Spinal cord (tissue), 10 donors: ENCODE data around the gene VIPAS39. TPM values are rescaled to one million over a fixed set of nuclear protein-coding genes. Genes with fewer than 3 reads are reported as not detected.
"Not testable (repeated sequence)": the region's sequence is repeated elsewhere in the genome, so short reads cannot be mapped to it uniquely, and the experiment has no call there.

ENCODE experiments used
- DNase-seq, 6 donors: peaks; one replicate each; pipeline versions ENCODE4 v3.0.0 to v3.0.0-alpha.2; 2013 to 2015; ENCODE audit warnings: low spot score in 6 of 6, low read depth in 4 of 6
- H3K27ac ChIP-seq: one replicate; pipeline ENCODE4 v1.5.1; 2013; ENCODE audit warnings: low read depth, low read length, control low read depth
- H3K27me3 ChIP-seq: one replicate; pipeline ENCODE4 v1.6.1; 2013; ENCODE audit warnings: low read length; ENCODE audit not compliant: control insufficient read depth, insufficient read depth
- H3K36me3 ChIP-seq: one replicate; pipeline ENCODE4 v1.6.1; 2013; ENCODE audit warnings: low read length; ENCODE audit not compliant: control insufficient read depth, insufficient read depth
- H3K4me1 ChIP-seq: one replicate; pipeline ENCODE4 v1.6.1; 2013; ENCODE audit warnings: low read length; ENCODE audit not compliant: control insufficient read depth, insufficient read depth
- H3K4me3 ChIP-seq: one replicate; pipeline ENCODE4 v1.5.1; 2013; ENCODE audit warnings: low read depth, low read length, control low read depth
- H3K9me3 ChIP-seq: one replicate; pipeline ENCODE4 v1.6.1; 2013; ENCODE audit warnings: low read length; ENCODE audit not compliant: control insufficient read depth, insufficient read depth
- WGBS: methylation state at CpG from one replicate; pipeline ENCODE4 v1.1.5; 2013; ENCODE audit warnings: missing lambda C conversion rate; ENCODE audit not compliant: insufficient coverage; 5-methylcytosine and 5-hydroxymethylcytosine counted together
- polyA plus RNA-seq, 2 donors: library from polyadenylated mRNA; unstranded; fragments of 120-200 nt; gene quantifications; one replicate each; pipeline ENCODE4 v1.2.1, GENCODE V29; 2013; ENCODE audit not compliant: insufficient read length in 2 of 2
- total RNA-seq, 2 donors: library from RNA; depleted of rRNA in 1 of 2; stranded (reverse); fragments of 120-200 nt in 1 of 2; fragments of >200 nt in 1 of 2; gene quantifications; one replicate each; pipeline versions ENCODE4 v1.2.3 to v1.2.4, GENCODE V29; 2013 to 2014
- donor health status: healthy.

The VIPAS39 gene
- total and polyA plus RNA-seq, 4 donors: 21.9 to 31.4 (median 26.4) TPM

DNA sequence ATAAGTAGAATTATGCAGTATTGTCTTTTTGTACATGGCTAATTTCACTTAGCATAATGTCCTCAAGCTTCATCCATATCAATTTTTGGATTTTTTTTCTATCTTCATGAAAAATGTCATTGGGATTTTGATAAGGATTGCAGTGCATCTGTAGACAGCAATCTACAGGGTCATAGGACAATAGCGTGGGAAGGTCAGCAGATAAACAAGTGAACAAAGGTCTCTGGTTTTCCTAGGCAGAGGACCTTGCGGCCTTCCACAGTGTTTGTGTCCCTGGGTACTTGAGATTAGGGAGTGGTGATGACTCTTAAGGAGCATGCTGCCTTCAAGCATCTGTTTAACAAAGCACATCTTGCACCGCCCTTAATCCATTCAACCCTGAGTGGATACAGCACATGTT is 41.3 kb downstream of the VIPAS39 start:
- not testable (repeated sequence) for H3K9me3 ChIP-seq, DNase-seq, H3K4me1 ChIP-seq, H3K27me3 ChIP-seq, H3K36me3 ChIP-seq, H3K27ac ChIP-seq, H3K4me3 ChIP-seq
- WGBS: no CpG with 5 or more reads among the region's 3 CpGs

DNA sequence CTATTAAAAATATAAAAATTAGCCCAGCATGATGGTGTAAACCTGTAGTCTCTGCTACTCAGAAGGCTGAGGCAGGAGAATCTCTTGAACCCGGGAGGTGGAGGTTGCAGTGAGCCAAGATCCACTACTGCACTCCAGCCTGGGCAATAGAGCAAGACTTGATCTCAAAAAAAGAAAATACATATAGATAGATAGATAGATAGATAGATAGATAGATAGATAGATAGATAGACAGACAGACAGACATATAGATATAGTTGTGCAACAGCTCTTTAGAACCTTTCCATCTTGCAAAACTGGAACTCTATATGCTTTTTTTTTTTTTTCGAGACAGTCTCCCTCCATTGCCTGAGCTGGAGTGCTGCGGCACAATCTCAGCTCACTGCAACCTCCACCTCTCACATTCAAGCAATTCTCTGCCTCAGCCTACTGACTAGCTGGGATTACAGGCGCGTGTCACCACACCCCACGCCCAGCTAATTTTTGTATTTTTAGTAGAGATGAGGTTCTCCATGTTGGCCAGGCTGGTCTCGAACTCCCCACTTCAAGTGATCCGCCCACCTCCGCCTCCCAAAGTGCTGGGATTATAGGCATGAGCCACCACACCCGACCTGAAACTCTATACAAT is 41.9 kb downstream of the VIPAS39 start:
- H3K9me3 ChIP-seq, H3K36me3 ChIP-seq, H3K4me3 ChIP-seq, DNase-seq, H3K27ac ChIP-seq, H3K27me3 ChIP-seq, H3K4me1 ChIP-seq: not testable (repeated sequence)
- 100% methylated on average over 1 of the region's 10 CpGs for WGBS

- no peak overlapping the region for H3K4me3 ChIP-seq
- no peak overlapping the region for H3K27ac ChIP-seq
- no CpG with 5 or more reads among the region's 3 CpGs for WGBS
- no peaks in the 10 kb centered on the region for H3K36me3 ChIP-seq
- no peak for DNase-seq
- no peaks in the 10 kb centered on the region for H3K27me3 ChIP-seq
- no peaks in the 10 kb centered on the region for H3K9me3 ChIP-seq
- no peaks in the 10 kb centered on the region for H3K4me1 ChIP-seq
Observed at GRCh38 chr14:77409131-77409533, 48.3 kb downstream of the VIPAS39 start.

- Histone ChIP-seq H3K9me3 (no peaks in the 10 kb centered on the region), H3K27me3 (no peaks in the 10 kb centered on the region), H3K4me3 (no peak overlapping the region), H3K4me1 (no peaks in the 10 kb centered on the region), H3K36me3 (no peaks in the 10 kb centered on the region), H3K27ac (no peak overlapping the region)
- 100% methylated on average over 1 of the region's 2 CpGs for WGBS
- no peak for DNase-seq
Observed at GRCh38 chr14:77407158-77407557, 50.2 kb downstream of the VIPAS39 start.

- H3K4me3 ChIP-seq: no peak overlapping the region
- DNase-seq: no peak
- H3K36me3 ChIP-seq: no peaks in the 10 kb centered on the region
- no peak overlapping the region for H3K27ac ChIP-seq
- no peaks in the 10 kb centered on the region for H3K27me3 ChIP-seq
- H3K4me1 ChIP-seq: no peaks in the 10 kb centered on the region
- H3K9me3 ChIP-seq: no peaks in the 10 kb centered on the region
- WGBS: 86% methylated on average over 2 of the region's 6 CpGs
Observed at GRCh38 chr14:77406718-77407117, 50.7 kb downstream of the VIPAS39 start.

DNA sequence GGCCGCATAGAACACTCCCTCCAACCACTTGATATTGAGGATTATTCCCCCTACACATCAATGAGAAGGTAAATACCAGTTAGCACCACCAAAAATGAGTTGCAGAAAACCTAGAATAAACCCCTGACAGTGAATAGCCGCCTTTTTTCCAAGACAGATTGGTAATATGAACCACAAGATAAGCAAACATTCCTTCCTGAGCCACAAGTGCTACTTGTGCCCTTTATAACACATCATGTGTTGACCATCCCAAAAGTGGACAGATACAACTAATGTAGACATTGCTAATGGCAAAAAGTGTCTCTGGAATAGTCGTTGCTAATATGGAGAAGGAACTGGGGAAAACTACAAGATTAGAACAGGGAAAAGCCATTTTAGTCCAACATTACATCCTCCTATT is 51.3 kb downstream of the VIPAS39 start:
- no peaks in the 10 kb centered on the region for H3K27me3 ChIP-seq
- no peak overlapping the region for H3K4me3 ChIP-seq
- DNase-seq: no peak
- no peak overlapping the region for H3K27ac ChIP-seq
- no peaks in the 10 kb centered on the region for H3K9me3 ChIP-seq
- no peaks in the 10 kb centered on the region for H3K36me3 ChIP-seq
- 88% methylated on average over 1 of the region's 3 CpGs for WGBS
- H3K4me1 ChIP-seq: no peaks in the 10 kb centered on the region

- Histone ChIP-seq H3K9me3 (no peaks in the 10 kb centered on the region), H3K4me3 (no peak overlapping the region), H3K36me3 (no peaks in the 10 kb centered on the region), H3K27me3 (no peaks in the 10 kb centered on the region), H3K27ac (no peak overlapping the region), H3K4me1 (no peaks in the 10 kb centered on the region)
- WGBS: no CpG with 5 or more reads among the region's 3 CpGs
- no peak for DNase-seq
Observed at GRCh38 chr14:77403768-77404167, 53.6 kb downstream of the VIPAS39 start.

DNA sequence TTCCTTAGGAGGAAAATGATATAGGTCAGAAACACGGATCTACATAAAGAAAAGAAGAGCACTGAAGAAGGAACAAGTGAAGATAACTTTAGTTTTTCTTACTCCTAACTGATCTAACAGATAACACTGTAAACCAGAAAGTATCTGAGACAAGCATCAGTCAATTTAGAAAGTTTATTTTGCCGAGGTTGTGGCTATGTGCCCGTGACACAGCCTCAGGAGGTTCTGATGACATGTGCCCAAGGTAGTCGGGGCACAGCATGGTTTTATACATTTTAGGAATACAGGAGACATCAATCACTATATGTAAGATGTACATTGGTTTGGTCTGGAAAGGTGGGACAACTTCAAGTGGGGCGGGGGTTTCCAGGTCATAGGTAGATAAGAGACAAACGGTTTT is 57.2 kb downstream of the VIPAS39 start:
- H3K27ac ChIP-seq: no peak overlapping the region
- no peak overlapping the region for H3K4me3 ChIP-seq
- no peak for DNase-seq
- no peaks in the 10 kb centered on the region for H3K36me3 ChIP-seq
- WGBS: no CpG with 5 or more reads among the region's 6 CpGs
- H3K27me3 ChIP-seq: no peaks in the 10 kb centered on the region
- H3K9me3 ChIP-seq: no peaks in the 10 kb centered on the region
- H3K4me1 ChIP-seq: no peaks in the 10 kb centered on the region

- no peaks in the 10 kb centered on the region for H3K9me3 ChIP-seq
- no peaks in the 10 kb centered on the region for H3K4me1 ChIP-seq
- DNase-seq: no peak
- H3K27me3 ChIP-seq: no peaks in the 10 kb centered on the region
- 91% methylated on average over 4 of the region's 4 CpGs for WGBS
- H3K36me3 ChIP-seq: no peaks in the 10 kb centered on the region
- no peak overlapping the region for H3K4me3 ChIP-seq
- H3K27ac ChIP-seq: no peak overlapping the region
Observed at GRCh38 chr14:77390188-77390587, 67.2 kb downstream of the VIPAS39 start.

DNA sequence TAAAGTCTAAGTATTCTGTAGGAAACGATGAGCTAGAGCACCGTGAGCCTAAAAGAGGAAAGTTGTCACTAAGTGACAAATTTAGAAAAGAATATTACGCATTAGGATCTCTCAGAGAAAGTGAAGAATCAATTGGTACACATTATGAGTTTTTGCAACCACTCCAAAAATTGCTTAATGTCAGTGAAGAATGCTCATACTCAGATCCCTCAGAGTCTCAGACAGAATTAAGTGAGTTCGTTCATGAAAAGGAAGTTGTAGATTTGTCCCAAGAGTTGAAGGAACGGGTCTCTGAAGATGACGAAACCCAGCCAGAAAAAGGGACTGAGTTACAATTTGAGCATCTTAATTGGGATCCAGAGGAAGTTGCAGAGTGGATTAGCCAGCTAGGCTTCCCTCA is 78.7 kb downstream of the VIPAS39 start:
- Histone ChIP-seq H3K27me3 (no peaks in the 10 kb centered on the region), H3K4me3 (no peak overlapping the region), H3K4me1 (peaks cover 9% of the 10 kb centered on the region), H3K27ac (no peak overlapping the region), H3K36me3 (no peaks in the 10 kb centered on the region), H3K9me3 (no peaks in the 10 kb centered on the region)
- 100% methylated on average over 4 of the region's 6 CpGs for whole genome bisulfite sequencing
- no peak for DNase-seq
